Stimulated activated CD8-positive, alpha-beta memory T cell treated with anti-CD3 and anti-CD28 coated beads, Interleukin-15, amount 100 ng/mL, for 48 hours (primary cell): ENCODE measurements around the gene NIPBL.
"Not testable (repeated sequence)": the region's sequence is repeated elsewhere in the genome, so short reads cannot be mapped to it uniquely, and the experiment has no call there.

Experiments used
- DNase-seq, 2 donors: peaks; one replicate each; pipeline ENCODE4 v3.0.0-alpha.2; 2020; ENCODE audit warnings: low read depth in 2 of 2

The NIPBL gene

DNA sequence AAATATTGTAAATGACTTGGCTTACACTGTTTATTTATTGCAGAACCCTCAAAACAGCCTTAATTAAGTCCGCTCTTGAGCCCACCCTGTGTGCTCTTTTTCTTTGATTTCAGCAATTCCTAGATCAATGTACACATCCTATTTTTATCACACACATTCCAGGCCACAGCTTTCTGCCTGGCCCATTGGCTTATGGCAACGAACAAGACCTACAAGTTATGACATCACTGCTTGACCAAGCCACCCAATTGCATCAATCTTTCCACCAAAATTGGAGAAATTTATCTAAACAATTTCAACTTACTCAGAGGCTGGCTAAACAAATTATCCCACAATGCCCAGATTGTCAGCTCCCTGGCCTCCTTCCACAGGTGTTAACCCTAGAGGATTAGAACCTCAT is 214.2 kb downstream of the NIPBL start:
- no peak for DNase-seq

DNA sequence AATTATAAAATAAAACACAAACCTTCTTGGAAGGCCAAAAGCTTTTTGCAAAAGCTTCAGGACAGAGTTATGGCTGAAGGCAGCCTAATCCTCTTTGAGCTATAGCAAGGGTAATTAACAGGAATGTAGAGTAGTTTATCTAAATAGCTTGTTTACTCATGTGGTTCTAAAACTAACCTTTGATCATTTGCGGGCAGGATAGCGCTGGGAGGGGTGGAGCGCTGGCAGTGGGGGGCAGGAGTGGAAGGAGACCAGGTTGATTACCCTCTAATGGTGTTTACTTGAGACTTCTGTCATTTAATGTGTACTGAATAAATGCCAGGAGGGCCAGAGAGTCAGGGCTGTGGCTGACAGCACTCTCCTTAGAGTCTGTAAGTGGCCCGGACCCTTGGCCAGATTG is 217.2 kb downstream of the NIPBL start:
- not testable (repeated sequence) for DNase-seq

DNA sequence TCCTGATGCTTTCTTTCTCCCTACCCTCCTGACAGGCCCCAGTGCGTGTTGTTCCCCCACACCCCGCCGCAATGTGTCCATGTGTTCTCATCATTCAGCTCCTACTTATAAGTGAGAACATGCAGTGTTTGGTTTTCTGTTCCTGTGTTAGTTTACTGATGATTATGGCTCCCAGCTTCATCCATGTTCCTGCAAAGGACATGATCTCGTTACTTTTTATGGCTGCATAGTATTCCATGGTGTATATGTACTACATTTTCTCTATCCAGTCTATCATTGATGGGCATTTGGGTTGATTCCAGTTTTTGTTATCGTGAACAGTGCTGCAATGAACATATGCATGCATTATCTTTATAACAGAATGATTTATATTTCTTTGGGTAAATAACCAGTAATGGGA is 222.7 kb downstream of the NIPBL start:
- not testable (repeated sequence) for DNase-seq

DNA sequence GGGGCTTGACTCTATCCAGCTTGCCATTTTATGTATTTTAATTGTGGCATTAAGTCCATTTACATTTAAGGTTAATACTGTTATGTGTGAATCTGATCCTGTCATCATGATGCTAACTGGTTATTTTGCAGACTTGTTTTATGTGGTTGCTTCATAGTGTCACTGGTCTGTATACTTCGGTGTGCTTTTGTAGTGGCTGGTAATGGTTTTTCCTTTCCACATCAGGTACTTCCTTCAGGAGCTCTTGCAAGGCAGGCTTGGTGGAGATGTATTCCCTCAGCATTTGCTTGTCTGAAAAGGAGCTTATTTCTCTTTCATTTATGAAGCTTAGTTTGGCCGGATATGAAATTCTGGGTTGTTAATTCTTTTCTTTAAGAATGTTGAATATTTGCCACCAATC is 226.7 kb downstream of the NIPBL start:
- DNase-seq, result no peak

DNA sequence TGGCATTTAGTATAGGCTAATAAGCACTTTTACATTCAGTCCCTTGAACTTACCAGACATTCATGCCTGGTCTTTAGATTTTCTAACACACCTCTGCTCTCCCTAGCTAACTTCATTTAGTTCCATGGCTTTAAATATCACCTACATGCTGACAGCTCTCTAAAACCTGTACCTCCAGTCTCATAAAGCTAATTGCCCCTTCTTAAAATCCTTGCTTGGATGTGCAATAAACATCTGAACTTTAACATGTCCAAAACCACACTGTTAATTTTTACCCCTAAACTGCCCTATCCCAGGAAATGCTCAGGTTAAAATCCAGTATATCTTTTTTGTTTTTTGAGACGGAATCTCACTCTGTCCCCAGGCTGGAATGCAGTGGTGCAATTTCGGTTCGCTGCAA is 232.8 kb downstream of the NIPBL start:
- no peak for DNase-seq

DNA sequence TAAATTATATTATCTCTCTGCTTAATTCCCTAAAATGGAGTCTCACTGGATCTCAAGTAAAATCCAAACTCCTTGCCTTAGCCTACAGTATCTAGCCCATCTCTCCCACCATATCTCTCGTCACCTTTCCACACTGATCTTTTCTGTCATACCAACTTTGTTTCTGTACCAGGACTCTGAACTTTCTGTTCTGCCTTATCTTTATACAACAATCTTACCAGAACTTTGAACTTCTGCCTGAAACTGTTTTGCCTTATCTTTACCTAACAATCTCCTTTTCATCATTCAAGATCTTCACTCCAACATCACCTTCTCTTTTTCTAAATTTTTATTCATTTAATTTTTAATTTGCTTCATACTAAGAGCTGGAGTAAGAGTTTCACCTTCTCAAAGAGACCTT is 233.6 kb downstream of the NIPBL start:
- no peak for DNase-seq

DNA sequence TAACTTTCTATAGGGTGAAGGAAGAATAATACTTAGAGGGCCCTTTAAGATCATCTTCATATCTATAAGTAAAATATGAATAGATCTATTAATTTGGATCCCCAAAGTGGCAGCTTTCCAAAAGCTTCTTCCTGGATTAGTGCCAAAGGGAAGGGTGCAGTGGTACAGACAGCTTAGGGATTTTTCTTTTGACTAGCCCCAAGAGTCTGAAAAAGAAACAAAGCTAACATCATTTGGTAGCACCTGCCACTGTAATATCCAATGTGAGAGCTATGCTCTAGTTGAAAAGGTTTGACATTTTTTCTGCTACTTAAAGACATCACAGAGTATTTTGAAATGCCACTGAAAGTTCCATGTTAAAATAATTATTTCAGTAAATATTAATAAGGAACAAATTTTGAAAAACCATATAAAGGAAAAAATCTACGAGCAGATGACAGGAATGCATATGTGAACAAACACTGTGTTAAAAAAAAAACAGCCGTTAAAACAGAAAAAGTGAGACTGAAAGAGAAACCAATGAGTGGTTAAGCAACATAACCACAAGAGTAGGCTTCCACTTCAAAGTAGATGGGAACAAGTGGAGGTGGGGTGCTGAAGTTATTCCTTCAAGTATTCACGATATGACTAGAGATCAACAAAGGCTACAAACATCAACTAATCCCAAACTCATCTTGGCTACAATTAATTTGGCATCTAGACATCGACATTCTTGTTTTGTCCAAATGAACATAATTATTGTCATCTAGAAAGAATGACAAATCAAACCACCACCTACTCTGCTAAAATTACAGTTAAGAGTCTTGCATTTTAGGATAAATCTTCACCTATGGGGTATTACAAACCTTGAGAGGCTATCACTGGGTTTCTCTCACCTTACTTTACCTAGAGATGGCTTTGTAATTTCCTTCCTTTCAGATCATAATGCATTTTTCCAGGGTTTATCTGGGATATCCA is 235.1 kb downstream of the NIPBL start:
- DNase-seq, result no peak

DNA sequence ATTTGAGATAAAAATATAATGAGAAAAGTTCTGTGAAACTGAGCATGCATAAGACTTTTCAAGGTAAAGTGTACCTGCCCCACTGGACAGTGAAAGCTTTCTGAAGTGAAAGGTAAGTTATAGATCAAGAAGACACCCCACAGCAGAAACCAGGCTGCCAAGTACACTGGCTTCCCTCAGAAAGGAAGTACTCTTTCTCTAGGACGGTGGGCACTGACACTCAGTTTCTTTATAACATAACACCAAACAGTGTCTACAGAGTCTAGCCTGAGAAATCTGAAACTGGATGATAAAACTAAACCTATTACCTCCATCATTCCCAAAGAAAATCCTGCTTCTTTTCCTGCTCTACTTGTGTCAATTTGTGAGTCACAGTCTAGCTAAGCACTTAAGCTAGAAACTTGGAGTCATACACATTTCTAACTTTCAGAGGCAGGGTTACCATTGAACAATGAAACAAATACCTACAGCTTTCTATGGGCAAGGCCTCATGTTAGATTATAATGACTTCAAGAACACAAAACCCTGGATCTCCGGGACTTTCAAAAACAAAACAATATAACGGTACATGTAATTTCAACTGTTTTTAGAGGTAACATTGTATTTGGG is 235.9 kb downstream of the NIPBL start:
- DNase-seq, result no peak
